Hematopoietic multipotent progenitor cell treated with erythropoietin and hydrocortisone succinate and interleukin-3 and kit ligand, for 15 days (in vitro differentiated cells): ENCODE data around the gene AP3D1.
A peak's percentile ranks its signal among the peaks of the same experiment; 100 is the strongest.
"Not testable (repeated sequence)": the region's sequence is repeated elsewhere in the genome, so short reads cannot be mapped to it uniquely, and the experiment has no call there.

Source experiments
- DNase-seq: peaks from one replicate; pipeline ENCODE4 v3.0.0-alpha.2; 2015; ENCODE audit warnings: low spot score

The AP3D1 gene

GRCh38 chr19:2151339-2152229 is at the start of gene AP3D1:
AP3D1 (minus strand) TSS chr19:2151566; CDS start chr19:2151334, 232 bp downstream.
- DNase-seq = peak; percentile 100

- DNase-seq = not testable (repeated sequence)
These were observed 49.4 kb upstream of the AP3D1 start for GRCh38 chr19:2200624-2201294.

GRCh38 chr19:2199861-2200623 is 48.7 kb upstream of the AP3D1 start:
- no peak for DNase-seq

DNA sequence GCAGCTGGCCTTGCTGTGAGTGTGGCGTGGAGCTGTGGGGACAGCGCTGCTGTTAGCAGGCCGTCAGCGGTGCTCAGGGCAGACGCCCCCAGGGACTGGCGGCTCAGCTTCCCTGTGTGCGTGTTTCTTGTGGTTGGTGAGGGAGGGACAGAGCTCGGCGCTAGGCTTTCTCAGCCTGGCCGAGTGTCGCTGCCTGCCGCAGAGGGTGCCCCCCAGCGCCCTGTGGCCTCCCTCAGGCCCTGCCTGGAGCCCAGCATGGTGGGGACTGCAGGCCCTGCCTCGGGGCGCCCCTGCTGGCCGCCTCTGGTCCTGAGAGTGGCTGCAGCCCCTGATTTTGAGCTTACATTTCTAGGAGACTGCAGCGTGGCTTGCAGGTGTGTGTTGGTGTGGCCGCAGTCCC is 47.8 kb upstream of the AP3D1 start:
- no peak for DNase-seq

DNA sequence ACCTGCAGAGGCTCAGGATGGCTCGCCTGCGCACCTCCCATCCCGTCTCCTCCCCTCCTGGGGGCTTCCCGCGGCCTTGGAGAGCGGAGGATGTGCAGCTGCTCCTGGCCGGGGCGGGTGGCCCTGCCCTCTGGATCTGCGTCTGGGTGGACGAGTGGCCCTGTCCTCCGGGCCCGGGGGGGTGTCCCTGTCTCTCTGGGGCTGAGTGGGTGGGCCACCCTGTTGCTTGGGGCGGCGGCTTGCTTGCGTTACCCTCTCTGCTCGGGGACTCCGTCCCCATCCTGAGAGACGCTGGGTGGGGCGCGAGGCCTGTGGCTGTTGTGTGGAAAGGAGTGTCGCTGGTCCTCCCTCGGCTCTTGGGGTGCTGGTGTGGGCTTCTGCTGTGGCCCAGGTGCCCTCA is 47.0 kb upstream of the AP3D1 start:
- no peak for DNase-seq

DNA sequence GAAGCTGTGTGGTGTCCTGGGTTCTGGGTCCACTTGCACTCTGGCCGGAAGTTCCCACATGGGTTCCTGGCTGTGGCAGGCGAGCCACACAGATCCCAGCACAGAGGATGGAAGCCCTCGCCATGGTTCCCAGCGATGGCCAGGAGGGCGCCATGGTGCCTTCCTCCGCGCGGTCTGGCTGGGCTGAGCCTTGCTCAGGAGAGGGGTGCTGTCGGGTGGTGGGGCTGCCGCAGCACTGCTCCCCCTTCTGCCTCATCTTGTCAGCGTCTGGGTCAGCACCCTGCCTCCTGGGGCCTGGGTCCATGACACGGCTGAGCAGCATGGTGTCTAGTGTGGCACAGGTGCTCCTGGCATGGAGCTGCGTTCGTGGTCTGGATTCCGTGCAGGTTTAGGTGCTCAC is 45.9 kb upstream of the AP3D1 start:
- DNase-seq = no peak

DNA sequence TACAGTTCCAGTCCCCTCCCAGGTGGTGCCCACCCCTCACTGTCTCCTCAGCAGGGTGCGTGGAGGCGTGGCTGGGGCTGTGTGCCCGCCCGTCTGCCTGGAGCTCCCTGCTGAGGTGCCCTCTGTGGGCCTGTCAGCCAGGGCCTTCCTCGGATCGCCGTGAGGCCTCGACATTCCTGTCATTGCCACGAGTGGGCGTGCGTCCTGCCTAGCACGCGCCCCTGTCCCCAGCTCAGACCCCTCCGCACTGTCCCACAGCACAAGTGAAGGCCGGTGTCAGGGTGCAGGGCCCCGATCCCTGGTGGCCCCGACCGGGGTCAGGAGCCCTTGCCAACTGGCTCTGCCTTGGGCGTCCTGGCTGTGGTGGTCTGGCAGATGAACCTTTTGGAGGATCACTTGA is 44.5 kb upstream of the AP3D1 start:
- no peak for DNase-seq

DNA sequence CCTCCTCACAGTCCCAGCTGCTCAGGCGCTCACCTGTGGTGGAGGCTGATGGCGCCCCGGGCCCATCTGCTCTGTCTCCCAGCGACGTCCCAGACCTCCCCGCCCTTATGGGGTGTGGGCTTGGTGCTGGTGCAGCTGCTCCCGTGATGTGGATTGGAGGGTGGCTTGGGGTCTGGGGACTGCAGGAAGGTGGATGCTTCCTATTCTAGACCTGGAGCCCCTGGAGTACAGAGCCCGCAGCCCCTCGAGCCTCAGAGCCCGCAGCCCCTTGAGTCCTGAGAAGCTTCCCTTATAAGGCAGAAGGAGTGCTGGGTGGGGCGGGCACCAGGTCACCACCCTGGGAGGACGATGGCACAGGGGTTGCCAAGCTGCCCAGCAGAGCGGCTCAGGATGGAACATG is 44.0 kb upstream of the AP3D1 start:
- DNase-seq = no peak

- DNase-seq = no peak
These were observed 43.2 kb upstream of the AP3D1 start for GRCh38 chr19:2194513-2195078.

- no peak for DNase-seq
These were observed 42.4 kb upstream of the AP3D1 start for GRCh38 chr19:2193807-2194206.

DNA sequence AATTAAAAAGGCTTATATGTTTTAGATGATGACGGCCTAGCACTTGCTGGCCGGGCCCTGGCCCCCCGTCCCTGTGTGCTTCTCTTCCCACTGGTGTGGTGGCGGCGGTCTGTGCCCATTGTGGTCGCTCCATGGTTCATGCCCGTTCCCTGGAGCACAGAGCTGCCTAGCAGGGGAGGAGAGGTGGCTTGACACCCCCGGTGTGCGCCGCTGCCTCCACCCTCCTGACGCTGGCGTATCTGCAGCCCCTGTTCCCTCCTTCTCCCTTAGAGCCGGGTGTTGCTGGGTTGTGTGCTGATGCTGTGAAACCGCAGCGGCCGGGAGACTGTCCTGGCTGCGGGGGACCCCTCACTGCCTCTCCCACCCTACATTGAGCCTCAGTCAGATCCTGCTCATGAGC is 41.5 kb upstream of the AP3D1 start:
- DNase-seq = no peak

DNA sequence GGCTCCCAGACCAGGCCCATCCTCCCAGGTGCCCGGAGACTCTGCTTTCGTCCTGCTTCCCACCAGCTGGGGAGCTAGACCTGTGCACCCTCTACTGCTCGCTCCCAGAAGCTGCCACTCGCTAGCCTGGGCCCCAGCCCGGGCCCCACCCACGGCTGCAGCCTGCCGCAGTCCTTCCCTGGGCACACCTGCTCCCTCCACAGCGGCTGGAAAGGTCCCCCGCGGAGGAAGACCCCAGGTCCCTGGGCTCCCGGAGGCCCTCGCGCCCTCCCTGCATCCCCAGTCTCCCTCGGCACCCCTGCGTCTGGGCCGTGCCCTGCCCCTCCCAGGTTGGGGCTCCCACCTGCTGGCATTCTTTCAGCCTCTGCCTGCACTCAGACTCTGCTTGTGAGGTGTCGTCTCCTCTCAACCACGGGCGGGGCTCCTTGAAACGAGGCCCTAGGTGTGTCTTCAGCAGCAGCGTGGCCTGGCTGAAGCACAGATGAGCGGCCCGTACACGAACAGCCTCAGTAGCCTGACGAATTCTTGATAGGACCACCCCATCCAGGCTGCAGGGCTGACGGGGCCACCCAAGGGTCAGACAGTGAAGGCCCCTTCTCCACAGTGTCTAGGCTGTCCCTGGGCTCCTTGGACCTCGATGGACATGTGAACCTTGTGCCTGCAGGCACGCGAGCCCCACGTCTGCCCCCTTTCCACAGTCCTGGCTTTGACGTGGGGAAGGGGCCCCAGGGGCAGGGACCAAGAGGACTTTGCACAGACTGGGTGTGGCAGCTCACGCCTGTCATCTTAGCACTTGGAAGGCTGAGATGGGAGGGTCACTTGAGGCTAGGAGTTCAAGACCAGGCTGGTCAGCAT is 40.3 kb upstream of the AP3D1 start:
- DNase-seq = no peak

DNA sequence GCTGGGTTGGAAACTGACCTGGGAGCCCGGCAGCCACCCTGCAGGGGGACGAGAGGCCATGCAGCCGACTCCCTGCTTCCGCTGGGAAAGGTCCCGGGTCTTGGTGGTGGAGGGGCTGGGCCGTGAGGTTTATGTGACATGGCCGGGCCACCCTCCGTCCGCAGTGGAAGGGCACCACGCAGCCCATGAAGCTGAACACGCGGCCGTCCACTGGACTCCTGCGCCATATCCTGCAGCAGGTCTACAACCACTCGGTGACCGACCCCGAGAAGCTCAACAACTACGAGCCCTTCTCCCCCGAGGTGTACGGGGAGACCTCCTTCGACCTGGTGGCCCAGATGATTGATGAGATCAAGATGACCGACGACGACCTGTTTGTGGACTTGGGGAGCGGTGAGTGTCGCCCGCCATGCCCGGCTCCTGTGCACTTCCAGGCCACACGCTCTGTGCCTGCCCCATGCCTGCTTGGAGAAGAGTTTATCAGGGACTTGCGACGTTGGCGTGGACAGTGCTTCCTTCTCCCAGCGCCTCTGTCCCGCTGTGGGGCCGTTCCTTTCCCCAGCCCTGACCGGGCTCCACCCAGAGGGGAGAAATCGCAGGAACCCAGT is 39.6 kb upstream of the AP3D1 start:
- no peak for DNase-seq

GRCh38 chr19:2189880-2190279 is 38.5 kb upstream of the AP3D1 start:
- no peak for DNase-seq

GRCh38 chr19:2188708-2189385 is 37.5 kb upstream of the AP3D1 start:
- no peak for DNase-seq

GRCh38 chr19:2187159-2187558 is 35.8 kb upstream of the AP3D1 start:
- DNase-seq = no peak

- DNase-seq = no peak
These were observed 34.9 kb upstream of the AP3D1 start for GRCh38 chr19:2186071-2186846.

- no peak for DNase-seq
These were observed 34.3 kb upstream of the AP3D1 start for GRCh38 chr19:2185734-2186070.

DNA sequence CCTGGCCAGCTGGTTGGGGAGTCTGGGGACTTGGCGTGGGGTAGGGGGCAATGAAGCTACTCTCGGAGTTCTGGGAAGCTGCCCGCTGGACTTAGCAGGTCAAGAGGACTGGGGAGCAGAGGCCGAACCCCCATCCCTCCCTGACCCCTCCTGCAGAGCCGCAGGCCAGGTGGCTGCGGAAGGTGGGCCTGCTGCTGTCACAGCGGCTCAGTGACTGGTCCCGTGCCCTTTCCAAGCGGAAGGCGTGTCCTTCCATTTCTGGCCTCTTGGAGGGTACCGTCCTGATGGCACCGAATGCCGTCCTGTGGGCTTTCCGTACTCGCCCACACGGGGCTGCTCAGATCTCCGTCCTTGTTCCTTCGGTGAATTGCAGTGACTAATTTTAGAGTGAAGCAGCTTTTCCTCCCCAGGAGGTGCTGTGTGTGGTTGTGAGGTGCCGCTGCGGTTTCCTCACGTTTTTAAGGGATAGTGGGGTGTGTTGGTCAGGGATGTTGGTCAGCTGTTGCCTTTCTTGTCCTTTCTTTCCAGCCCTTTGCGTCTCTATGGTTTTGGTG is 33.1 kb upstream of the AP3D1 start:
- no peak for DNase-seq

GRCh38 chr19:2181633-2181997 is 30.2 kb upstream of the AP3D1 start:
- DNase-seq = no peak
